HUES64 (cell line): ENCODE results near the gene HHIP.

ENCODE experiments used
- H3K27ac ChIP-seq: 2 replicates; pipeline ENCODE4 v1.7.0; 2013; ENCODE audit warnings: low read depth, low read length, inconsistent platforms
- H3K27me3 ChIP-seq: 2 replicates; pipeline ENCODE4 v1.6.1; 2013; ENCODE audit warnings: mild to moderate bottlenecking, low read length; ENCODE audit not compliant: insufficient read depth
- H3K36me3 ChIP-seq: 2 replicates; pipeline ENCODE4 v1.6.1; 2013; ENCODE audit warnings: mild to moderate bottlenecking, low read length; ENCODE audit not compliant: insufficient read depth
- H3K4me1 ChIP-seq: 2 replicates; pipeline ENCODE4 v1.6.1; 2013; ENCODE audit warnings: mild to moderate bottlenecking, low read length, moderate library complexity; ENCODE audit not compliant: insufficient read depth
- H3K4me3 ChIP-seq: 2 replicates; pipeline ENCODE4 v1.5.1; 2013; ENCODE audit warnings: mild to moderate bottlenecking, low read length, moderate library complexity
- H3K9ac ChIP-seq: 2 replicates; pipeline ENCODE4 v1.6.1; 2013; ENCODE audit warnings: mild to moderate bottlenecking, low read depth, low read length
- H3K9me3 ChIP-seq: 2 replicates; pipeline ENCODE4 v1.6.1; 2013; ENCODE audit warnings: low read depth, low read length; ENCODE audit not compliant: insufficient read depth
- WGBS: fragments of 150-250, 120-280 bp; methylation state at CpG from one replicate; pipeline ENCODE4 v1.1.7; 2013; ENCODE audit warnings: missing lambda C conversion rate; 5-methylcytosine and 5-hydroxymethylcytosine counted together

The HHIP gene

GRCh38 chr4:144644368-144645101 is 1.4 kb upstream of the HHIP start:
- Histone ChIP-seq H3K27me3 (peaks cover 71% of the 10 kb centered on the region), H3K4me3 (no peak overlapping the region), H3K36me3 (no peaks in the 10 kb centered on the region), H3K9me3 (no peaks in the 10 kb centered on the region), H3K27ac (no peak overlapping the region), H3K4me1 (peaks cover 31% of the 10 kb centered on the region), H3K9ac (no peak overlapping the region)
- 92% methylated on average over 12 of the region's 12 CpGs for WGBS

- H3K4me3 ChIP-seq: peak overlapping the region; percentile 60
- peaks cover 37% of the 10 kb centered on the region for H3K4me1 ChIP-seq
- peaks cover 77% of the 10 kb centered on the region for H3K27me3 ChIP-seq
- H3K36me3 ChIP-seq: no peaks in the 10 kb centered on the region
- 75% methylated on average over 29 of the region's 29 CpGs for whole genome bisulfite sequencing
- no peaks in the 10 kb centered on the region for H3K9me3 ChIP-seq
- H3K27ac ChIP-seq: no peak overlapping the region
- no peak overlapping the region for H3K9ac ChIP-seq
Observed at GRCh38 chr4:144645102-144645630, 790 bp upstream of the HHIP start.

- Histone ChIP-seq H3K9me3 (no peaks in the 10 kb centered on the region), H3K27me3 (peaks cover 84% of the 10 kb centered on the region), H3K4me1 (peaks cover 46% of the 10 kb centered on the region), H3K4me3 (peak overlapping the region; percentile 60), H3K27ac (no peak overlapping the region), H3K36me3 (no peaks in the 10 kb centered on the region), H3K9ac (no peak overlapping the region)
- 3% methylated on average over 22 of the region's 22 CpGs for WGBS
Observed at GRCh38 chr4:144646523-144647094, 653 bp downstream of the HHIP start.

DNA sequence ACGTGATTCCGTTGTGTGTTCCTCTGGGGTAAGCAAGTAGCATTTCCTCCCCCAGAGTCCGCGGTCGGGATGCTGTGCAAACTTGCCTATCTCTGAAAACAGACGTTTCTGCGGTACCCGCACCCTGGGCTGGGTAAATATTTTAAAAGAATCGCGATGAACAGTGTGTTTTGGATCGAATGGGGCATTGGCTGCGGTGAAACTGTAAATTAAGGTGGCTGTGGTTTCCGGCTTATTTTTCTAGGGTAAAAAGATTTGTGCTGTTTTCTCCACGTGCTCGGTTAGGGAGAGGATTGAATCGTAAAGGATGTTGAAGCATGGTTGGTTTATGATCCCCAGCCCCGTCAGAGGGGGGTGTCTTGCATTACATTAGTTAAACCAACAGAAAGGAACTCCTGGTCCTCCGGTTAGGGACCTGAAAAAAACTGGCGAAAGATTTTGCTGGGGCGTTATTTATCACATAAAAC is 1.2 kb downstream of the HHIP start:
- Histone ChIP-seq H3K4me1 (peaks cover 46% of the 10 kb centered on the region), H3K36me3 (no peaks in the 10 kb centered on the region), H3K9me3 (no peaks in the 10 kb centered on the region), H3K27ac (no peak overlapping the region), H3K27me3 (peaks cover 83% of the 10 kb centered on the region), H3K4me3 (peak overlapping the region; percentile 60), H3K9ac (no peak overlapping the region; the same call in 1 of the 2 replicates)
- 2% methylated on average over 20 of the region's 20 CpGs for WGBS

DNA sequence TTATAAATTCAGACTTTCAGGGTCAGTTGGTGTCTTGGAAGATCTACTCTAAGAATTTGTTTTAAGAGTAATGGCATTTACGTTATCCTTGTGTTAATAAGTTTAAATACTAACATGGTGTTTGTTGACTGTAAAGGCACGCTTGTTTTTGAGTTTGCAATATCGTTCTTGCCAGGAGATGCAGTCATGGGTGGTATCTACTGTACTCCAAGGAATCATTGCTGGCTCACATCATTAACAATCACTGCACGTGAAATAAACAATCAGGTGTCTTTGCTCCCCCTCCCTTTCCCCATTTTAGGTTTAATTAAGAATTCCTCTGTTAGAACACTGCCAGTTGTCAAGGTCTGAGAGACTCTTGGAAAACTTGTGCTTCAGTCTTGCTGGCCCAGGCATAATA is 1.6 kb downstream of the HHIP start:
- Histone ChIP-seq H3K9me3 (no peaks in the 10 kb centered on the region), H3K36me3 (no peaks in the 10 kb centered on the region), H3K4me1 (peaks cover 46% of the 10 kb centered on the region), H3K4me3 (peak overlapping the region; percentile 60), H3K9ac (no peak overlapping the region; the same call in 1 of the 2 replicates), H3K27me3 (peaks cover 79% of the 10 kb centered on the region), H3K27ac (no peak overlapping the region)
- 7% methylated on average over 4 of the region's 4 CpGs for WGBS

DNA sequence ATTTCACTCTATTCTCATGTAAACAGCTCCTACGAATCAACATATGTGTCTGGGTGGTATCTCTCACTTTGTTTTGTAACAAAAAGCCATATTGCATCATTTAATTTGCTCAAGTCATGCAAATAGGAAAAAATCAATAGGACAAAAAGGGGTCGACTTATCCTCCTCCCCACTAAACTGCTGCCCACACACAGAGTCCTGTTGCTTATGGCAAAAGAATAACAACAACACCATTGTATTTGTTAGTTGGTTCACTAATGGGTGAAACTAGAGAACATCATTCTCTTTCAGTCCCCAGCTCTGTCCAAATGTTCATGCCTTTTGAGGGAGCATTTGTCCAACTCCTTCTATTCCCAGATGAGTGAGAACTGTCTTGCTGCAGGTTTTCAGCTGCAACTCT is 2.1 kb downstream of the HHIP start:
- H3K27me3 ChIP-seq: peaks cover 78% of the 10 kb centered on the region
- peak overlapping the region; percentile 60 for H3K4me3 ChIP-seq
- WGBS: 0% methylated on average over 2 of the region's 2 CpGs
- H3K36me3 ChIP-seq: no peaks in the 10 kb centered on the region
- H3K27ac ChIP-seq: peak overlapping the region; percentile 25; the same call in 1 of the 2 replicates
- no peaks in the 10 kb centered on the region for H3K9me3 ChIP-seq
- no peak overlapping the region; the same call in 1 of the 2 replicates for H3K9ac ChIP-seq
- peaks cover 46% of the 10 kb centered on the region for H3K4me1 ChIP-seq

GRCh38 chr4:144649646-144650045 is 3.7 kb downstream of the HHIP start:
- H3K4me3 ChIP-seq: peak overlapping the region; percentile 19; the same call in 1 of the 2 replicates
- H3K36me3 ChIP-seq: no peaks in the 10 kb centered on the region
- H3K27me3 ChIP-seq: peaks cover 62% of the 10 kb centered on the region
- no CpG with 5 or more reads among the region's 1 CpG for WGBS
- H3K27ac ChIP-seq: peak overlapping the region; percentile 56; the same call in 1 of the 2 replicates
- H3K9me3 ChIP-seq: no peaks in the 10 kb centered on the region
- H3K4me1 ChIP-seq: peaks cover 46% of the 10 kb centered on the region
- peak overlapping the region; percentile 39; the same call in 1 of the 2 replicates for H3K9ac ChIP-seq

- peak overlapping the region; percentile 39; the same call in 1 of the 2 replicates for H3K9ac ChIP-seq
- no peak overlapping the region for H3K4me3 ChIP-seq
- H3K9me3 ChIP-seq: no peaks in the 10 kb centered on the region
- H3K27me3 ChIP-seq: peaks cover 54% of the 10 kb centered on the region
- H3K27ac ChIP-seq: peak overlapping the region; percentile 56; the same call in 1 of the 2 replicates
- H3K4me1 ChIP-seq: peaks cover 46% of the 10 kb centered on the region
- 88% methylated on average over 4 of the region's 5 CpGs for WGBS
- H3K36me3 ChIP-seq: no peaks in the 10 kb centered on the region
Observed at GRCh38 chr4:144650311-144651005, 4.5 kb downstream of the HHIP start.

DNA sequence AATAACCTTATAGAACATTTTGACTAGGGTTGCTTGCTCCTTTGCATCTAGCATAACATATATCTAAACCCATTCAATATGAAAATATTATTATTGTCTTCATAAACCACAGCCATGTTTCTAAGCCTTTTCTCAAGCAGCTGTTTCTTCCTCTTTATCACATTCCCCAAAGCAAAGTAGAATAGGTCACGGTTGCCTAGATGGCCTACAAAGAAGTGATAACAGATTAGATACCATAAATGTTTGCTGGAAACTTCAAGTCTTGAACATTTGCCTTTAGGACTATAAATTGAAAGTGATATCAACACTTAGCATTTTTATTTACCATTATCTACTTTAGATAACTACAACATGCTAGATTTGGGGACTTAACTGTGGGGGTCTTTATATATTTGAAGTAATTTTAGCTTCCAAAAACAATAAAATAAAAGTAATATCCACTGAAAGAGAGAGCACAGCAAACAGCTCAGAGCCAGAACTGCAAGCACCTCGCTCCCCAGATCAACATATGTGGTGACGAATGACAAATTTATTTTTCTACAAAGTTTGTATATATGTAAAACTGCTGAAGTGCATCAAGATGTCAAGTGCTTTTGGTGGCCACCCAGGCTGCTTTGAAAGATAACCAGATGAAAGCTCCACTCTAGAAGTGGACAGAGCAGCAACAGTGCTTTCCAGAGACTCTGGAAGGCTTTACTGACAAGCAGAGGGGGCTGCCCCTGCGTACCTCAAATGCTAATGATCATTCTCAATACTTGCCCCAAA is 8.0 kb downstream of the HHIP start:
- 93% methylated on average over 4 of the region's 4 CpGs for WGBS
- no peaks in the 10 kb centered on the region for H3K36me3 ChIP-seq

DNA sequence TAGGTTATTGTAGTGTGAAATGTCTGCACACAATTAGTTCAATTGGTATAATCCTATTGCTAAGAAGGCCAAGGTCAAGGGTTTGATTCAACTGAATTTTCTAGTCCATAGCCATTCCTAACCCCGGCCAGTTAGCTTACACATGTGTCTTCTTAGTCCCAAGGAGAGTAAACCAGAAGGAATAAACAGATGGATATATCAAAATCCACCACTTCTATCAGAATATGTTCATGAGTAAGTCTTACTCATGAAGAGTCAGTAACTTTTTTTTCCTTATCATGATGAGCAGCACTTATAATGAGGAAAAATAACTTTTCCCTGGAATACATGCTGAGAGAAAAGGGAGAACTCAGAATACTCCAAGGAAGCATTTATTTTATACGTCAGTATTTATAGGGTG is 9.5 kb downstream of the HHIP start:
- H3K27ac ChIP-seq: no peak overlapping the region
- no peak overlapping the region for H3K9ac ChIP-seq
- no peaks in the 10 kb centered on the region for H3K9me3 ChIP-seq
- H3K4me1 ChIP-seq: peaks cover 5% of the 10 kb centered on the region
- WGBS: 82% methylated on average over 2 of the region's 2 CpGs
- H3K36me3 ChIP-seq: no peaks in the 10 kb centered on the region
- H3K4me3 ChIP-seq: no peak overlapping the region
- H3K27me3 ChIP-seq: 0 out of 2 replicates have a peak, but pooled peaks cover 4% of the 10 kb centered on the region

More for the DNA sequence above, 8.0 kb downstream of the HHIP start:
- Histone ChIP-seq H3K9ac (no peak overlapping the region), H3K4me1 (peaks cover 20% of the 10 kb centered on the region), H3K9me3 (no peaks in the 10 kb centered on the region), H3K27me3 (peaks cover 19% of the 10 kb centered on the region), H3K4me3 (no peak overlapping the region), H3K27ac (no peak overlapping the region)
